Neural progenitor cell (in vitro differentiated cells): ENCODE results near the gene TSPAN33.

ENCODE experiments used
- CTCF ChIP-seq: fragments of 200-600 bp; sonication (generic); IDR thresholded peaks from 2 replicates; pipeline ENCODE4 v1.5.1; 2017; ENCODE audit warnings: antibody characterized with exemption, mild to moderate bottlenecking
- EZH2 ChIP-seq: fragments of 200-600 bp; sonication (generic); IDR thresholded peaks from 2 replicates; pipeline ENCODE4 v1.6.1; 2017; ENCODE audit warnings: antibody characterized with exemption, mild to moderate bottlenecking, moderate library complexity

GRCh38 chr7:129218514-129219062 is 74.1 kb downstream of the TSPAN33 start:
- peak; percentile 95 for TF ChIP-seq CTCF
- no peak for TF ChIP-seq EZH2
